H9 (cell line): ENCODE measurements around the gene ABCG2. TPM values are rescaled to one million over a fixed set of nuclear protein-coding genes. Genes with fewer than 3 reads are reported as not detected.

Experiments used
- DNase-seq: peaks from one replicate; pipeline ENCODE4 v3.0.0-alpha.2; 2017
- H2AFZ ChIP-seq: one replicate; pipeline ENCODE4 v1.6.1; 2013; ENCODE audit warnings: mild to moderate bottlenecking, low read length, control low read depth, moderate library complexity
- H2AK5ac ChIP-seq: 2 replicates; pipeline ENCODE4 v1.6.1; 2013; ENCODE audit warnings: low read length, control low read depth, mixed read lengths; ENCODE audit not compliant: insufficient read length
- H2BK120ac ChIP-seq: one replicate; pipeline ENCODE4 v1.6.1; 2013; ENCODE audit warnings: low read depth, mild to moderate bottlenecking, low read length, control low read depth, inconsistent platforms; ENCODE audit not compliant: poor library complexity, severe bottlenecking
- H2BK12ac ChIP-seq: 2 replicates; pipeline ENCODE4 v1.6.1; 2013; ENCODE audit warnings: low read length, control low read depth, mixed read lengths, low read depth; ENCODE audit not compliant: insufficient read length
- H2BK15ac ChIP-seq: 2 replicates; pipeline ENCODE4 v1.6.1; 2013; ENCODE audit warnings: low read depth, low read length, control low read depth
- H2BK20ac ChIP-seq: one replicate; pipeline ENCODE4 v1.6.1; 2013; ENCODE audit warnings: low read depth, mild to moderate bottlenecking, low read length, control low read depth, inconsistent platforms; ENCODE audit not compliant: poor library complexity, severe bottlenecking
- H2BK5ac ChIP-seq: 2 replicates; pipeline ENCODE4 v1.6.1; 2013; ENCODE audit warnings: low read length, control low read depth, mixed read lengths; ENCODE audit not compliant: insufficient read length
- H3K14ac ChIP-seq: 2 replicates; pipeline ENCODE4 v1.6.1; 2013; ENCODE audit warnings: low read length, control low read depth; ENCODE audit not compliant: insufficient read depth
- H3K18ac ChIP-seq: 2 replicates; pipeline ENCODE4 v1.6.1; 2013; ENCODE audit warnings: low read depth, mild to moderate bottlenecking, mixed read lengths, low read length, control low read depth; ENCODE audit not compliant: insufficient read length
- H3K23ac ChIP-seq: 2 replicates; pipeline ENCODE4 v1.6.1; 2013; ENCODE audit warnings: low read length, control low read depth, mixed read lengths, low read depth; ENCODE audit not compliant: insufficient read length
- H3K23me2 ChIP-seq: 2 replicates; pipeline ENCODE4 v1.6.1; 2013; ENCODE audit warnings: low read depth, mild to moderate bottlenecking, mixed read lengths, low read length, control low read depth; ENCODE audit not compliant: insufficient read length, poor library complexity, severe bottlenecking
- H3K27ac ChIP-seq: 2 replicates; pipeline ENCODE4 v1.5.1; 2013; ENCODE audit warnings: low read length, control low read depth, mixed read lengths, low read depth; ENCODE audit not compliant: insufficient read length
- H3K27me3 ChIP-seq: 2 replicates; pipeline ENCODE4 v1.6.1; 2013; ENCODE audit warnings: low read length, control low read depth, inconsistent platforms; ENCODE audit not compliant: insufficient read depth
- H3K4ac ChIP-seq: 2 replicates; pipeline ENCODE4 v1.6.1; 2013; ENCODE audit warnings: low read depth, mild to moderate bottlenecking, control low read depth, inconsistent platforms, low read length, moderate library complexity
- H3K4me1 ChIP-seq: 2 replicates; pipeline ENCODE4 v1.6.1; 2013; ENCODE audit warnings: low read length, control low read depth, inconsistent platforms; ENCODE audit not compliant: insufficient read depth
- H3K4me2 ChIP-seq: 2 replicates; pipeline ENCODE4 v1.6.1; 2013; ENCODE audit warnings: low read length, control low read depth, mixed read lengths; ENCODE audit not compliant: insufficient read length, insufficient read depth
- H3K56ac ChIP-seq: 2 replicates; pipeline ENCODE4 v1.6.1; 2013; ENCODE audit warnings: low read depth, mild to moderate bottlenecking, mixed read lengths, low read length, control low read depth; ENCODE audit not compliant: insufficient read length
- H3K79me1 ChIP-seq: 2 replicates; pipeline ENCODE4 v1.6.1; 2013; ENCODE audit warnings: low read depth, mild to moderate bottlenecking, moderate library complexity, low read length, control low read depth, inconsistent platforms; ENCODE audit not compliant: insufficient read depth, poor library complexity, severe bottlenecking
- H3K79me2 ChIP-seq: 2 replicates; pipeline ENCODE4 v1.6.1; 2013; ENCODE audit warnings: low read length, control low read depth, inconsistent platforms; ENCODE audit not compliant: insufficient read depth
- H3K9ac ChIP-seq: 2 replicates; pipeline ENCODE4 v1.6.1; 2013; ENCODE audit warnings: low read length, control low read depth, mixed read lengths; ENCODE audit not compliant: insufficient read length; ENCODE audit errors: extremely low read depth
- H3K9me3 ChIP-seq: one replicate; pipeline ENCODE4 v1.6.1; 2013; ENCODE audit warnings: low read depth, low read length, inconsistent platforms; ENCODE audit not compliant: control insufficient read depth
- H3T11ph ChIP-seq: one replicate; pipeline ENCODE4 v1.6.1; 2013; ENCODE audit warnings: mild to moderate bottlenecking, low read length, control low read depth, inconsistent platforms
- H4K20me1 ChIP-seq: one replicate; pipeline ENCODE4 v1.6.1; 2013; ENCODE audit not compliant: control insufficient read depth, insufficient read length, insufficient read depth
- H4K5ac ChIP-seq: 2 replicates; pipeline ENCODE4 v1.6.1; 2013; ENCODE audit warnings: low read depth, mild to moderate bottlenecking, mixed read lengths, low read length, control low read depth; ENCODE audit not compliant: insufficient read length
- H4K8ac ChIP-seq: replicated peaks from 2 replicates; pipeline ENCODE4 v1.6.1; 2013; ENCODE audit warnings: low read length, control low read depth, mixed read lengths, low read depth; ENCODE audit not compliant: insufficient read length
- H4K91ac ChIP-seq: 2 replicates; pipeline ENCODE4 v1.6.1; 2013; ENCODE audit warnings: low read depth, mild to moderate bottlenecking, moderate library complexity, mixed read lengths, low read length, control low read depth; ENCODE audit not compliant: insufficient read length
- H3K27ac Mint-ChIP-seq, 3 experiments: 2 replicates in 2 of 3; 3 replicates in 1 of 3; pipeline ENCODE4 v1.8.0; 2020 to 2021; ENCODE audit warnings: mixed read lengths in 3 of 3, mild to moderate bottlenecking in 1 of 3, moderate library complexity in 1 of 3
- H3K27me3 Mint-ChIP-seq: 2 replicates; pipeline ENCODE4 v1.8.0; 2021; ENCODE audit warnings: low read depth, mild to moderate bottlenecking, moderate library complexity, mixed read lengths
- H3K36me3 Mint-ChIP-seq, 3 experiments: 2 replicates in 2 of 3; 3 replicates in 1 of 3; pipeline ENCODE4 v1.8.0; 2020 to 2021; ENCODE audit warnings: low read depth in 3 of 3, mixed read lengths in 3 of 3; ENCODE audit not compliant: insufficient read depth in 1 of 3
- H3K4me1 Mint-ChIP-seq, 2 experiments: 2 replicates each; pipeline ENCODE4 v1.8.0; 2020; ENCODE audit warnings: mixed read lengths in 2 of 2
- H3K4me3 Mint-ChIP-seq, 2 experiments: 2 replicates in 1 of 2; 3 replicates in 1 of 2; pipeline ENCODE4 v1.8.0; 2020 to 2021; ENCODE audit warnings: mild to moderate bottlenecking in 2 of 2, mixed read lengths in 2 of 2, moderate library complexity in 1 of 2
- H3K9me3 Mint-ChIP-seq, 2 experiments: 2 replicates in 1 of 2; 3 replicates in 1 of 2; pipeline ENCODE4 v1.8.0; 2020; ENCODE audit warnings: mild to moderate bottlenecking in 2 of 2, mixed read lengths in 2 of 2, moderate library complexity in 1 of 2
- WGBS: extraction: QIAGEN DNeasy Blood & Tissue Kit; methylation state at CpG from one replicate; pipeline ENCODE4 v1.1.7; 2013; ENCODE audit warnings: missing lambda C conversion rate, low lambda C conversion rate, mixed read lengths; ENCODE audit not compliant: insufficient read length; ENCODE audit errors: extremely low coverage; 5-methylcytosine and 5-hydroxymethylcytosine counted together
- total RNA-seq: library from RNA; stranded (reverse); gene quantifications from 2 replicates; pipeline ENCODE4 v1.2.1, GENCODE V29; 2021
- TF ChIP-seq, protein P1 (sequence below): fragments of 200-600 bp; sonication (generic); conservative IDR thresholded peaks from 3 replicates; pipeline ENCODE4 v1.8.0; 2021; ENCODE audit warnings: antibody characterized with exemption, mild to moderate bottlenecking

Gene ABCG2
- total RNA-seq, 1 experiment from 2014 or later = 1.5 TPM

DNA sequence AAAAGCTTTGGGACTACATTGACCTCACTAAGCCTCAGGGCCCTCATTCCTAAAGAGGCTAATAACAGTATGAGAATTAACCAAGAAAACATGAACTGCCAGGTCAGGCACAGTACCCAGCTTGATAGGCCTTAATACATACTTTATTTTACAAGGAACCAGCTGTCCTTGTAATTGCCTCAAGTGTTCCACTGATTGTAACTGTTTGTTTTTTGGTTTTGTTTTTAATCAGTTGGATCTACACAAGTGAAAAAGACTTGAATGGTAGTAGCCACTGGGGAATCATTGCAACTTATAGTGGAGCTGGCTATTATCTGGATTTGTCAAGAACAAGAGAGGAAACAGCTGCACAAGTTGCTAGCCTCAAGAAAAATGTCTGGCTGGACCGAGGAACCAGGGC lies 115.4 kb downstream of the ABCG2 start:
- Histone ChIP-seq H3K4me1 (no peaks in the 10 kb centered on the region), H4K91ac (no peak overlapping the region), H4K5ac (no peak overlapping the region), H4K8ac (no peak overlapping the region), H2BK20ac (no peak overlapping the region), H3K23ac (no peak overlapping the region), H3K4ac (no peak overlapping the region), H3T11ph (no peak overlapping the region), H3K9ac (no peak overlapping the region), H3K4me2 (no peak overlapping the region), H3K79me2 (no peaks in the 10 kb centered on the region), H3K27me3 (no peaks in the 10 kb centered on the region), H3K18ac (no peak overlapping the region), H3K9me3 (no peaks in the 10 kb centered on the region), H3K27ac (no peak overlapping the region), H2BK15ac (no peak overlapping the region), H2AFZ (no peak overlapping the region), H2AK5ac (no peak overlapping the region), H3K79me1 (no peaks in the 10 kb centered on the region), H3K56ac (no peak overlapping the region), H2BK12ac (no peak overlapping the region), H2BK5ac (no peak overlapping the region), H3K14ac (no peak overlapping the region), H2BK120ac (no peak overlapping the region), H4K20me1 (no peaks in the 10 kb centered on the region), H3K23me2 (no peaks in the 10 kb centered on the region)
- no peaks in the 10 kb centered on the region for H3K4me1 Mint-ChIP-seq
- TF ChIP-seq, protein P1, sequence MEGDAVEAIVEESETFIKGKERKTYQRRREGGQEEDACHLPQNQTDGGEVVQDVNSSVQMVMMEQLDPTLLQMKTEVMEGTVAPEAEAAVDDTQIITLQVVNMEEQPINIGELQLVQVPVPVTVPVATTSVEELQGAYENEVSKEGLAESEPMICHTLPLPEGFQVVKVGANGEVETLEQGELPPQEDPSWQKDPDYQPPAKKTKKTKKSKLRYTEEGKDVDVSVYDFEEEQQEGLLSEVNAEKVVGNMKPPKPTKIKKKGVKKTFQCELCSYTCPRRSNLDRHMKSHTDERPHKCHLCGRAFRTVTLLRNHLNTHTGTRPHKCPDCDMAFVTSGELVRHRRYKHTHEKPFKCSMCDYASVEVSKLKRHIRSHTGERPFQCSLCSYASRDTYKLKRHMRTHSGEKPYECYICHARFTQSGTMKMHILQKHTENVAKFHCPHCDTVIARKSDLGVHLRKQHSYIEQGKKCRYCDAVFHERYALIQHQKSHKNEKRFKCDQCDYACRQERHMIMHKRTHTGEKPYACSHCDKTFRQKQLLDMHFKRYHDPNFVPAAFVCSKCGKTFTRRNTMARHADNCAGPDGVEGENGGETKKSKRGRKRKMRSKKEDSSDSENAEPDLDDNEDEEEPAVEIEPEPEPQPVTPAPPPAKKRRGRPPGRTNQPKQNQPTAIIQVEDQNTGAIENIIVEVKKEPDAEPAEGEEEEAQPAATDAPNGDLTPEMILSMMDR = no peak
- no peak for DNase-seq
- peaks cover 22 to 57% (median 46%) of the 10 kb centered on the region in 3 experiments; a peak in 6 of 7 replicates for H3K36me3 Mint-ChIP-seq
- no peaks in the 10 kb centered on the region for H3K27me3 Mint-ChIP-seq
- H3K27ac Mint-ChIP-seq = no peak overlapping the region
- no peak overlapping the region for H3K4me3 Mint-ChIP-seq
- WGBS = no CpG with 5 or more reads among the region's 1 CpG
- no peaks in the 10 kb centered on the region for H3K9me3 Mint-ChIP-seq
